ENCODE data around the gene SEC11A.
A peak's percentile ranks its signal among the peaks of the same experiment; 100 is the strongest.

SEC11A gene

DNA sequence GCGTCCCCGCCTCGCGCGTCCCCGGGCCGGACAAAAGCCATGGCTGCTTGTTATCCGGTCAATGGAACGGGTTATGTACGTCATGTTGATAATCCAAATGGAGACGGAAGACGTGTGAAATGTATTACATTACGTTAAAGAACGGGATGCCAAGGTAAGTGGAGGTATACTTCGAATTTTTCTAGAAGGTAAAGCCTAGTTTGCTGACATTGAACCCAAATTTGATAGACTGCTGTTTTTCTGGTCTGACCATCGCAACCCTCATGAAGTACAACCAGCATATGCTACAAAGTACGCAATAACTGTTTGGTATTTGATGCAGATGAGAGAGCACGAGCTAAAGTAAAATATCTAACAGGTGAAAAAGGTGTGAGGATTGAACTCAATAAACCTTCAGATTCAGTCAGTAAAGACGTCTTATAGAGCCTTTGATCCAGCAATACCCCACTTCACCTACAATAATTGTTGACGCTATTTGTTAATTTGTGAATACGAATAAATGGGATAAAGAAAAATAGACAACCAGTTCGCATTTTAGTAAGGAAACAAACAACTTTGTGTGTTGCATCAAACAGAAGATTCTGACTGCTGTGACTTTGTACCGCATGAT is 81.6 kb downstream of the SEC11A start:
- no peak for DNase-seq (ENCODE audit: extremely low read depth, low read depth)
- no peak for TF ChIP-seq CTCF (IDR thresholded peaks at IDR 0.05; ENCODE audit: low read depth, low read length)

- no peak for TF ChIP-seq CTCF (IDR thresholded peaks at IDR 0.05; ENCODE audit: low read depth, low read length)
- DNase-seq (ENCODE audit: extremely low read depth, low read depth) = peak; percentile 35
Observed at GRCh38 chr15:84633311-84634227, 82.4 kb downstream of the SEC11A start.

DNA sequence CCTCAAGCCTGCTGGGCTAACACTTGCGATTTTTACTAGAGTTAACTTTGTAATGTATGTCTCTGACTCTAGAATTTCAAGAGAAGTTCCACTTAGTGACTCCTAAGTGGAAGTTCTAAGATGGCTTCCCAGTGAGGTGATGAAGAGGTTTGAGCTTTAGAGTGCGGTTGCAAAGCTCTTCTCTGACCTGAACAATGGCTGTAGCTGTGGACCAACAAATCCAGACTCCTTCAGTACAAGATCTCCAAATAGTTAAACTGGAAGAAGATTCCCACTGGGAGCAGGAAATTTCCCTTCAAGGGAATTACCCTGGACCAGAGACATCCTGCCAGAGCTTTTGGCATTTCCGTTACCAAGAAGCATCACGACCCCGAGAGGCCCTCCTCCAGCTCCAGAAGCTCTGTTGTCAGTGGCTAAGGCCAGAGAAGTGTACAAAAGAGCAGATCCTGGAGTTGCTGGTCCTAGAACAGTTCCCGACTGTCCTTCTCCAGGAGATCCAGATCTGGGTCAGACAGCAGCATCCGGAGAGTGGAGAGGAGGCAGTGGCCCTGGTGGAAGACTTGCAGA is 84.2 kb downstream of the SEC11A start:
- no peak for TF ChIP-seq CTCF (IDR thresholded peaks at IDR 0.05; ENCODE audit: low read depth, low read length)
- no peak for DNase-seq (ENCODE audit: extremely low read depth, low read depth)

GRCh38 chr15:84629033-84629432 is 86.9 kb downstream of the SEC11A start:
- no peak for TF ChIP-seq CTCF (IDR thresholded peaks at IDR 0.05; ENCODE audit: low read depth, low read length)
- no peak for DNase-seq (ENCODE audit: extremely low read depth, low read depth)

- no peak for DNase-seq (ENCODE audit: extremely low read depth, low read depth)
- TF ChIP-seq CTCF (IDR thresholded peaks at IDR 0.05; ENCODE audit: low read depth, low read length) = no peak
Observed at GRCh38 chr15:84625123-84625522, 90.8 kb downstream of the SEC11A start.

DNA sequence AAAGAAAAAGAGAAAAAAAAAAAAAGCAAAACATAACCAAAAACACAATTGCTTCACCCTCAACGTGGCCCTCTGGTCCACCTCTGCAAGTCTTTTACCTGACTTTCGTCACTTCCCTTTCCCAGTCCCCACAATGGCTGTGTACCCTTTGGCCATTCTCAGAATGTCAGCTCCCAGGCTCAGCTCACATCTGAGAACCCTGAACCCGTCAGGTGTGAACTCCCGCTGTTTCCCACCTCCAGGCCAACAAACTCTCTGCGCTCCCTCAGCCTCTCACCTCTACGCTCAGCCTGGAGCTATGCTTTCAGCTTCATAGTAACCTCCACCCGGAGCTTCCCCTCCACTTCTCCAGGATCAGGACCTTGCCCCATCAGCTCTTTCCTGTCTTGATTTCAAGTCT is 91.6 kb downstream of the SEC11A start:
- no peak for TF ChIP-seq CTCF (IDR thresholded peaks at IDR 0.05; ENCODE audit: low read depth, low read length)

More for the DNA sequence above, 91.6 kb downstream of the SEC11A start:
- no peak for DNase-seq (ENCODE audit: extremely low read depth, low read depth)

Measured in AG09319 (cell line).